CD14-positive monocyte (primary cell): ENCODE data around the gene PPP3CA. TPM values are rescaled to one million over a fixed set of nuclear protein-coding genes. Genes with fewer than 3 reads are reported as not detected.

ENCODE experiments used
- DNase-seq, 3 donors: peaks; one replicate each; pipeline ENCODE4 v3.0.0-alpha.2; 2011 to 2022
- H2AFZ ChIP-seq: 2 replicates; pipeline ENCODE4 v1.6.0; 2012; ENCODE audit warnings: mild to moderate bottlenecking, low read depth, low read length, inconsistent platforms; ENCODE audit not compliant: insufficient read depth, poor library complexity, severe bottlenecking
- H3K27ac ChIP-seq, 2 donors: 1 replicate in 1 of 2; 2 replicates in 1 of 2; pipeline ENCODE4 v1.5.1; 2012 to 2013; ENCODE audit warnings: low read length in 2 of 2, control low read depth in 1 of 2, inconsistent platforms in 1 of 2, low read depth in 1 of 2, mild to moderate bottlenecking in 1 of 2
- H3K27me3 ChIP-seq, 2 donors: one replicate each; pipeline versions ENCODE4 v1.6.0 to v1.6.1; 2011 to 2013; ENCODE audit warnings: low read length in 2 of 2; ENCODE audit not compliant: control insufficient read depth in 2 of 2, insufficient read depth in 2 of 2
- H3K36me3 ChIP-seq, 2 donors: replicated peaks in 1 of 2; 1 replicate in 1 of 2; 2 replicates in 1 of 2; pipeline versions ENCODE4 v1.5.1 to v1.6.1; 2012 to 2013; ENCODE audit warnings: low read length in 2 of 2, control low read depth in 1 of 2, inconsistent platforms in 1 of 2, mild to moderate bottlenecking in 1 of 2; ENCODE audit not compliant: insufficient read depth in 2 of 2, control insufficient read depth in 1 of 2
- H3K4me1 ChIP-seq, 2 donors: 1 replicate in 1 of 2; 2 replicates in 1 of 2; pipeline versions ENCODE4 v1.5.1 to v1.6.1; 2012 to 2013; ENCODE audit warnings: low read length in 2 of 2, control low read depth in 1 of 2, inconsistent platforms in 1 of 2, mild to moderate bottlenecking in 1 of 2, moderate library complexity in 1 of 2; ENCODE audit not compliant: insufficient read depth in 2 of 2, control insufficient read depth in 1 of 2
- H3K4me2 ChIP-seq: replicated peaks from 2 replicates; pipeline ENCODE3; 2012; ENCODE audit warnings: low read length, moderate library complexity, mild to moderate bottlenecking; ENCODE audit not compliant: poor library complexity, severe bottlenecking; ENCODE audit errors: extremely low read depth
- H3K4me3 ChIP-seq, 3 experiments: fragments of 200-600 bp in 1 of 3; sonication (generic) in 1 of 3; replicated peaks in 1 of 3; 1 replicate in 2 of 3; 2 replicates in 1 of 3; pipeline ENCODE4 v1.5.1; 2011 to 2013; ENCODE audit warnings: low read length in 3 of 3, mild to moderate bottlenecking in 3 of 3, control low read depth in 2 of 3, low read depth in 2 of 3, inconsistent platforms in 1 of 3, moderate library complexity in 1 of 3
- H3K79me2 ChIP-seq: 2 replicates; pipeline ENCODE4 v1.6.0; 2012; ENCODE audit warnings: mild to moderate bottlenecking, control low read depth, inconsistent platforms, low read length, moderate library complexity; ENCODE audit not compliant: insufficient read depth
- H3K9ac ChIP-seq: 2 replicates; pipeline ENCODE4 v1.6.0; 2017; ENCODE audit warnings: low read length, mild to moderate bottlenecking; ENCODE audit not compliant: insufficient read depth, poor library complexity, severe bottlenecking
- H3K9me3 ChIP-seq, 2 donors: replicated peaks in 1 of 2; 1 replicate in 1 of 2; 2 replicates in 1 of 2; pipeline versions ENCODE4 v1.5.1 to v1.6.1; 2012 to 2013; ENCODE audit warnings: low read length in 2 of 2, control low read depth in 1 of 2; ENCODE audit not compliant: control insufficient read depth in 1 of 2, insufficient read depth in 1 of 2
- H4K20me1 ChIP-seq: 2 replicates; pipeline ENCODE4 v1.6.0; 2012; ENCODE audit warnings: mild to moderate bottlenecking, low read length, control low read depth, moderate library complexity; ENCODE audit not compliant: insufficient read depth
- H3K27ac Mint-ChIP-seq, 7 donors: one replicate each; pipeline ENCODE4 v1.8.0; 2020; ENCODE audit warnings: mild to moderate bottlenecking in 7 of 7, mixed read lengths in 7 of 7, moderate library complexity in 6 of 7, inconsistent platforms in 2 of 7
- H3K27me3 Mint-ChIP-seq, 3 donors: one replicate each; pipeline ENCODE4 v1.8.0; 2021 to 2022; ENCODE audit warnings: low read depth in 3 of 3, mild to moderate bottlenecking in 3 of 3, mixed read lengths in 3 of 3, moderate library complexity in 3 of 3, inconsistent platforms in 1 of 3
- H3K36me3 Mint-ChIP-seq, 2 donors: one replicate each; pipeline ENCODE4 v1.8.0; 2020; ENCODE audit warnings: mixed read lengths in 2 of 2, inconsistent platforms in 1 of 2, mild to moderate bottlenecking in 1 of 2
- H3K4me1 Mint-ChIP-seq: one replicate; pipeline ENCODE4 v1.8.0; 2020; ENCODE audit warnings: mild to moderate bottlenecking, mixed read lengths
- H3K4me3 Mint-ChIP-seq, 2 donors: one replicate each; pipeline ENCODE4 v1.8.0; 2020; ENCODE audit warnings: mild to moderate bottlenecking in 2 of 2, mixed read lengths in 2 of 2, moderate library complexity in 1 of 2
- H3K9me3 Mint-ChIP-seq, 7 donors: one replicate each; pipeline ENCODE4 v1.8.0; 2020 to 2022; ENCODE audit warnings: mixed read lengths in 7 of 7, mild to moderate bottlenecking in 6 of 7, moderate library complexity in 6 of 7, inconsistent platforms in 2 of 7
- WGBS: methylation state at CpG from one replicate; pipeline ENCODE4 v1.1.5; 2013; ENCODE audit warnings: missing lambda C conversion rate; ENCODE audit not compliant: insufficient coverage; 5-methylcytosine and 5-hydroxymethylcytosine counted together
- intact Hi-C, 2 donors: fragments of 100-400 bp; cut with micrococcal nuclease; formaldehyde crosslinking; loops; one replicate each; pipeline versions ENCODE4 v1.15.0 to v1.15.1; 2023
- polyA plus RNA-seq, 3 donors: library from polyadenylated mRNA; depleted of rRNA in 1 of 3; unstranded in 2 of 3; stranded (reverse) in 1 of 3; fragments of 300-500 nt in 2 of 3; fragments of >200 nt in 1 of 3; fragmentation: Illumina TruSeq in 2 of 3; gene quantifications; 1 replicate in 2 of 3; 2 replicates in 1 of 3; pipeline ENCODE4 v1.2.3, GENCODE V29; 2012 to 2021
- TF ChIP-seq, protein P1 (sequence below): fragments of 200-600 bp; IDR thresholded peaks from one replicate; pipeline ENCODE4 v1.8.0; 2022; ENCODE audit warnings: antibody characterized with exemption, mild to moderate bottlenecking

The PPP3CA gene
- polyA plus RNA-seq, 3 donors, result 5.1 to 9.7 (median 8.9) TPM

DNA sequence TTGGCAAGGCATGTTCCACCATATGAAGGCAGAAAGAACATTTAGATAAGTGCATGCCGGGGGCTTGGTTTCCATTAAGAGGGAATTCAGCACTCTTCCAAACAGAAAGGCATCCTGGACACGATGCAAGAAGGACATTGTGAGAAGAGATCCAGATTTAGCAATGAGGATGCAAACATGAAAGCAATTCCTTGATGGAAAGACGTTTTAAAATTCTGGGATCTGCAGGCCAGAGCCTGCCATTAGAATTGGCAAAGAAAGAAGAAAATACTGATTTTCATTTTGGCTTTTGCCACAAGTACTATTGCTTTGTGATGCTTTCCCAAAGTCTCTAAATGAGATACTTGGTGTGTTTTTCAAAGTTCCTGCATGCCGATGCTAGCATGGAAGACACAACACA, 367.6 kb downstream of the PPP3CA start:
- no peak overlapping the region for H3K27ac ChIP-seq
- no peaks in the 10 kb centered on the region for H3K36me3 ChIP-seq
- Mint-ChIP-seq H3K9me3 (peaks cover 0 to 2% (median 0%) of the 10 kb centered on the region in 7 donors), H3K4me3 (no peak overlapping the region), H3K4me1 (peaks cover 28% of the 10 kb centered on the region), H3K27ac (no peak overlapping the region), H3K27me3 (no peaks in the 10 kb centered on the region), H3K36me3 (no peaks in the 10 kb centered on the region)
- H2AFZ ChIP-seq, result no peak overlapping the region
- H3K9me3 ChIP-seq, result no peaks in the 10 kb centered on the region
- H4K20me1 ChIP-seq, result no peaks in the 10 kb centered on the region
- H3K4me2 ChIP-seq, result no peak overlapping the region
- 100% methylated on average over 3 of the region's 4 CpGs for WGBS
- no peak overlapping the region for H3K4me3 ChIP-seq
- DNase-seq, result no peak
- H3K9ac ChIP-seq, result no peak overlapping the region
- intact Hi-C loops, result no loop called here
- H3K79me2 ChIP-seq, result no peaks in the 10 kb centered on the region
- H3K27me3 ChIP-seq, result no peaks in the 10 kb centered on the region
- H3K4me1 ChIP-seq, result peaks cover 18 to 29% of the 10 kb centered on the region in 2 donors
- TF ChIP-seq, protein P1, sequence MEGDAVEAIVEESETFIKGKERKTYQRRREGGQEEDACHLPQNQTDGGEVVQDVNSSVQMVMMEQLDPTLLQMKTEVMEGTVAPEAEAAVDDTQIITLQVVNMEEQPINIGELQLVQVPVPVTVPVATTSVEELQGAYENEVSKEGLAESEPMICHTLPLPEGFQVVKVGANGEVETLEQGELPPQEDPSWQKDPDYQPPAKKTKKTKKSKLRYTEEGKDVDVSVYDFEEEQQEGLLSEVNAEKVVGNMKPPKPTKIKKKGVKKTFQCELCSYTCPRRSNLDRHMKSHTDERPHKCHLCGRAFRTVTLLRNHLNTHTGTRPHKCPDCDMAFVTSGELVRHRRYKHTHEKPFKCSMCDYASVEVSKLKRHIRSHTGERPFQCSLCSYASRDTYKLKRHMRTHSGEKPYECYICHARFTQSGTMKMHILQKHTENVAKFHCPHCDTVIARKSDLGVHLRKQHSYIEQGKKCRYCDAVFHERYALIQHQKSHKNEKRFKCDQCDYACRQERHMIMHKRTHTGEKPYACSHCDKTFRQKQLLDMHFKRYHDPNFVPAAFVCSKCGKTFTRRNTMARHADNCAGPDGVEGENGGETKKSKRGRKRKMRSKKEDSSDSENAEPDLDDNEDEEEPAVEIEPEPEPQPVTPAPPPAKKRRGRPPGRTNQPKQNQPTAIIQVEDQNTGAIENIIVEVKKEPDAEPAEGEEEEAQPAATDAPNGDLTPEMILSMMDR, result no peak

- Mint-ChIP-seq H3K27me3 (no peaks in the 10 kb centered on the region), H3K9me3 (peaks cover 0 to 2% (median 0%) of the 10 kb centered on the region in 7 donors), H3K4me1 (peaks cover 28% of the 10 kb centered on the region), H3K4me3 (peak overlapping the region in 1 of 2 donors; percentile 31), H3K27ac (no peak overlapping the region), H3K36me3 (no peaks in the 10 kb centered on the region)
- Histone ChIP-seq H3K4me2 (no peak overlapping the region), H3K27ac (no peak overlapping the region), H3K9ac (no peak overlapping the region), H2AFZ (peak overlapping the region; percentile 57), H3K79me2 (no peaks in the 10 kb centered on the region), H3K4me1 (peaks cover 18 to 29% of the 10 kb centered on the region in 2 donors), H3K4me3 (no peak overlapping the region), H3K36me3 (no peaks in the 10 kb centered on the region), H4K20me1 (no peaks in the 10 kb centered on the region), H3K27me3 (no peaks in the 10 kb centered on the region), H3K9me3 (no peaks in the 10 kb centered on the region)
- no peak for DNase-seq
- 33% methylated on average over 1 of the region's 3 CpGs for WGBS
- TF ChIP-seq, protein P1, result no peak
- intact Hi-C loops, result no loop called here
Measured at GRCh38 chr4:100977746-100978397, 369.5 kb downstream of the PPP3CA start.
